HT-29 (cell line): Measurements from ENCODE around the gene UNC119. TPM values are rescaled to one million over a fixed set of nuclear protein-coding genes. Genes with fewer than 3 reads are reported as not detected.

Experiments
- DNase-seq: peaks from one replicate; pipeline ENCODE4 v3.0.0-alpha.2; 2015; ENCODE audit warnings: low spot score
- total RNA-seq: library from RNA; depleted of rRNA; stranded (reverse); fragments of >200 nt; shearing (Covaris generic); gene quantifications from 2 replicates; pipeline ENCODE4 v1.2.3, GENCODE V29; 2014

The UNC119 gene
- total RNA-seq, 1 experiment from 2014 or later: 28.9 TPM

- no peak for DNase-seq
Measured at GRCh38 chr17:28573040-28573380, 20.6 kb upstream of the UNC119 start.

- DNase-seq: peak; percentile 20
Measured at GRCh38 chr17:28572259-28573039, 20.0 kb upstream of the UNC119 start.

- peak; percentile 88 for DNase-seq
Measured at GRCh38 chr17:28571361-28572122, 19.1 kb upstream of the UNC119 start, which contains the start of gene PIGS. Gene PIGS (minus strand): TSS chr17:28571524. CDS start chr17:28571496, 28 bp downstream.

DNA sequence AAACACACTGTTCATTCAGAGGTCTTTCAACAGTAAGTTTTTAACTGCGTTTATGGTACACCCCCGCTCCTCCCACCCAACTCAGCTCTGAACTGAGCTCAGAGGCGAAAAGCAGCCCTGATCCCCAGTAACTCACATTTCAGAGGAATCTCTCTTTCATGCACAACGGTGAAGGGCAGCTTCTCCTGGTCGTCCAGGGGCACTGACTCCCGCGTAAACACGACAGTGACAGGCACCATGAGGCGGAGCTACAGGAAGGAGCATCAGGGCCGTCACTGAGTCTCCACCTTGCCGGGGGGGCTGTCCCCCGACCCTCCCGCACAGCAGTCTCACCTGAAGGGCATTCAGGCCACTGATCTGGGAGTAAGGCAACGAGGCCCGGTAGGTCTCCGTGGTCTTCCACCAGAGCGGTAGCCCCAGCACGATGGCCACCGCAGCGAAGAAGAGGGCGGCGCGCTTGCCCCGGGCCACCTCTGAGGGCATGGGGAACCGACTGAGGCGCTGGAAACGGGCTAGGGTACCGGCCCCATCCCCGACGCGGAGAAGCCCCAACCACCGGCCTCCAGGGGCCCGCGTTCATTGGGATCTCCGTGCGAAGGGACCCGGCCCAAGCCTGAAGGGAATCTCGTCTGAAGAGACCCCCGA is 18.4 kb upstream of the UNC119 start:
- peak; percentile 46 for DNase-seq

DNA sequence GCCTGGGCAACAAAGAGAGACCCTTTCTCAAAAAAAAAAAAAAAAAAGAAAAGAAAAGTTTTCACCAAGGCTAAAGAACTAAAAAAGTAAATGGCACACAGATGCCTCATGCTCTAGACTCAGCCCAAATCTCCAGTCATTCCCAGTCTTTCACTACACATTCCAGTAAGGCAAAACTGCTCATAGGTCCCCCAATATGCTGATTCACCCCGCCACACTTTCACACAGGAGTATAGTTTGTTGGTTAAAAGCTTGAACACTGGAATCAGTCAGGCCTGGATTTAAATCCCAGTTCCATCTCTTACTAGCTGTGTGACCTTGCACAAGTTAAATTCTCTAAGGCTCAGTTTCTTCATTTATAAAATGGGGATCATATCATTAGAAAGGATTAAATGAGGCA is 17.0 kb upstream of the UNC119 start:
- DNase-seq: no peak

- no peak for DNase-seq
Measured at GRCh38 chr17:28567604-28568003, 15.2 kb upstream of the UNC119 start.

DNA sequence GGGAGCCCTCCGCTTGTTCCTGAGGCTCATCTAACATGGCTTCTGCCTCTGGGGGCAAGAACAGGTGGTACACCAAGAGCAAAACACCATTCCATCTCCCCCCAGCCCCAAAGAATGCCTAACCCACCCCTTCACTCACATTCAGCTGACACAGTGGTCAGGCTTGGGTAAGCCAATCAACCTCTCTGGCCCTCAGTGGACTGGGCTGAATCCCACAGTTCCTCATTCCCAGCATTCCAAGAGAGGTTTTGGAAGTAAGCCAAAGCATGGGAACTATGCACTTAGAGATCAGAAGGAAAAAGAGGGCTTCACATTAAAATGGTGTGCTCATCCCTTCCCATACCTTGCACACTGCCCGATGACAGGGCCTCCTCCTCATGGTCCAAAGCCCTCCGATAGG is 11.1 kb upstream of the UNC119 start:
- peak; percentile 44 for DNase-seq

DNA sequence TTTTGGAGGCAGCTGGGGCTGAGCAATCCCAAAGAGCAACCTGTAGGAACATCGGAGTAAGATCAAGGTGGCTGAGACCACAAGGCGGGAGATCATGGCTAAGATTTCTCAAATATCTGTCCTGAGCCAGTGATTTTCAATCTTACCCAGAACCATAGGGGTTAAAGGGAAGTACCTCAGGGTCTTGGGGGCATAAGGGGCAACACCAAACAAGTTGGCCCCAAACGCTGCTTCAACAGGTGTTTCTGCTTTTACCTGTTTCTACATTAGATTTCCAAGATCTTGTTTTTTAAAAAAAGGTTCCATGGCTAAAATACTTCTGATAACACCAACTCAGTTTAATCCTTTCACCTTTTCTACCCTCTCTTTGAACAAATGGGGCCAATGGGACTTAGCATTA is 2.6 kb upstream of the UNC119 start:
- DNase-seq: no peak

DNA sequence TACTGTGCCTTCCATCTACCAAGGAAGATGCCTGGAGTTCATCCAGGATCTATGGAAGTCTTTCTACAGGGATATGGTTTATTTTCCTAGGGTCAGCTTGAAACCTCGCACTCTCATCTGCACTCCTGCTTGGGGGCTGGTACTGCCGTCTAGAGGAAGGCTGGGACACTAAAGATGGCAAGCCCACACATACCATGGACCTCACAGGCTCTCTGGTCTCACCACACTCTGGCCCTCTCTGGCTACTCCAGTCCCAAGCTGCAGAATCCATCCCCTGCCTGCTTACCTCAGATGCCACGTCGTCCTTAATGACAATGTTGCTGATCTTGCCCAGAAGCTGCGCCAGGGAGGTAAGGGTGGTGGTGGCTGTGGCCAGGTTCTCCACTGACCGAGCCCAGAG is 2.1 kb upstream of the UNC119 start:
- DNase-seq: no peak

GRCh38 chr17:28553000-28553505 is 629 bp upstream of the UNC119 start:
- no peak for DNase-seq

- no peak for DNase-seq
Measured at GRCh38 chr17:28551421-28552175, 826 bp downstream of the UNC119 start.

- DNase-seq: no peak
Measured at GRCh38 chr17:28550858-28551257, 1.6 kb downstream of the UNC119 start.

DNA sequence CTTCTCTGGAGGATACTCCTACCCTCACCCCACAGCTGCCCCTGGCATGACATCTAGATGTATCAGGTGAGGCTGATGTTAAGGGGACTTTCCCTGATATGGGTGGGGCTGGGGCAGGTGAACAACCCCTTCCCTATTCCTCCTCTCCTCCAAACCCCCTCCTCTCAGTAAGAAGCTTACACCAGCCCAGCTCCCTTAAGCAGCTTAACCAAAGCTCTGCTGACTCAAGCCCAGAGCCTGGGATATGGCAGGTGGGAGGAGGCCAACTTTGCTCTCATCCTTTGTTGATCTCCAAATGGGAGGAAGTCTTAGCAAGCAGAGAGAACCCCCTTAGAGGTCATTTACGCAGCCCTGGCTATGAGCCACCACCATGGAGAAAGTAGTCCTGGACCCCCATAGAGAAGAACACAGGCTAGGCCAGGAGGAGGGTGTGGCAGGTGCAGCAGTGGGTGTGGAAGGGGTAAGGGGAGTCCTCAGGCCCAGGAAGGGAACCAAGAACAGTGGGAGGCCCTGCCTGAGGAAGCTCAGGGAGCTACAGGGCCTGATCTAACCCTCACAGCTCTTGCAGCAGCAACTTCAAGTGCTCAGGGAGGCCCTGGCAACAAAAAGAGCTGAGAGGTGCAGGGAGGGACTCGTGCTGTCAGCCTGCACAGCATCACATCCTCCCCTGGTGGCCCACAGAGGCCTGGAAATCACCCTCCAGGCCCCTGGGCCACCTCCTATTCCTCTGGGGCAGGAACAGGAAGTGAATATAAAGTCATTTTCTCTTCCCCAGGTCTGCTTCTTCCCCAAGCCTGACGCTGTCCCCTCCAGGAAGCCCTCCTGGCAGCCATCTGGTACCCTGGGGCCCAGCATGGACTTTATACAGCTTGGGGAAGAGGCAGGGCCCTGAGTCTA is 2.9 kb downstream of the UNC119 start:
- DNase-seq: no peak

GRCh38 chr17:28548417-28549130 is 3.9 kb downstream of the UNC119 start:
- DNase-seq: no peak

GRCh38 chr17:28547623-28548416 is 4.6 kb downstream of the UNC119 start:
- peak; percentile 91 for DNase-seq

DNA sequence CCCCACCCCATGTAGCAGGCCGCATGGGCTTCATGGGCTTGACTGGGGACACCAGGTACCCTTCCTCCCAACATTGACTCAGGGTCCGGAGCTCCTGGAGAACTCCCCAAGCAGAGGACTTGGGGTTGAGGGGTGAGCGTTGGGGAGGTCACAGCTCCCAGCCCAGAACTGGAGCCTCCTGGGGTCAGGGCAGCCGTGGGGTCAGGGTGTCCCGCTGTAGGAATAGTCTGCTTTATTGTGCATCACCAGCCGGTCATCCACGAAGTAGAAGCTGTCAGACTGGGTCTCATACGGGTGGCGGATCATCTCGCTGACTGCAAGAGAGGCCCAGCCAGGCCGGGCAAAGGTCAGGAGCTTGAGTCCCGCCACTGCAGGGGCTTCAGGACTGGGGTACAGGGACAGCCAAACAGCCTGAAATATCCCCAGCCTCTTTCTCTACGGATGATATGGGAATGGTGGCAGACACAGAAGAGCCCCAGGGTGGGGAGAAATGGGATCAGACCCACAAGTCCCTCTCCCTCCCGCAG is 5.3 kb downstream of the UNC119 start:
- DNase-seq: no peak

GRCh38 chr17:28545787-28546415 is 6.5 kb downstream of the UNC119 start:
- DNase-seq: no peak

DNA sequence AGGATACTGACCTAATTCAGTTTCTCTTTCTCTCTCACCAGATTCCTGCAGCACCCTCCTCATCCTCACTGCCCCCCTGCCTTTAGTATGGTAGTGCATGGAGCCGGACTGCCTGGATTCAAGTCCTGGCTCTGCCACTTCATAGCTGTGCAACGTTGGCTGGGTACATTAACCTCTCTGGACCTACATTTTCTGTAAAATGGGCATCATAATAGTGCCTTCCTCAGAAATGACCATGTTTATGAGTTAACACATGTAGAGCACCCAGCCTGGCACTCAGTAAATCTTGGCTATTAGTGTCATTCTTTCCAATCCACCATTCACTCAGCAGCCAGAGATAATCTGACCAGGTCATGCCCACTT is 7.3 kb downstream of the UNC119 start:
- DNase-seq: no peak
